Measurements from ENCODE around the gene RNH1.

RNH1 gene

GRCh38 chr11:506995-507726 is at the start of gene RNH1:
TSS of gene RNH1 (minus strand) at chr11:507242. CDS start at chr11:502162, 5,080 bp downstream.
- no peak for FAIRE-seq

- FAIRE-seq: no peak
Observed at GRCh38 chr11:555780-556661, 49.0 kb upstream of the RNH1 start.

- no peak for FAIRE-seq
Observed at GRCh38 chr11:555227-555779, 48.3 kb upstream of the RNH1 start.

GRCh38 chr11:554428-555226 is 47.6 kb upstream of the RNH1 start:
- FAIRE-seq: no peak

GRCh38 chr11:553988-554340 is 46.9 kb upstream of the RNH1 start:
- FAIRE-seq: no peak

- no peak for FAIRE-seq
Observed at GRCh38 chr11:553083-553987, 46.3 kb upstream of the RNH1 start.

- no peak for FAIRE-seq
Observed at GRCh38 chr11:551596-551995, 44.6 kb upstream of the RNH1 start.

- FAIRE-seq: no peak
Observed at GRCh38 chr11:551131-551530, 44.1 kb upstream of the RNH1 start.

GRCh38 chr11:550746-551085 is 43.7 kb upstream of the RNH1 start:
- no peak for FAIRE-seq

GRCh38 chr11:550021-550745 is 43.1 kb upstream of the RNH1 start:
- FAIRE-seq: no peak

- no peak for FAIRE-seq
Observed at GRCh38 chr11:548700-549603, 41.9 kb upstream of the RNH1 start.

GRCh38 chr11:545171-545570 is 38.1 kb upstream of the RNH1 start:
- FAIRE-seq: no peak

- no peak for FAIRE-seq
Observed at GRCh38 chr11:544817-545166, 37.8 kb upstream of the RNH1 start.

GRCh38 chr11:541433-541885 is 34.4 kb upstream of the RNH1 start:
- FAIRE-seq: no peak

- FAIRE-seq: no peak
Observed at GRCh38 chr11:540583-541432, 33.8 kb upstream of the RNH1 start.

GRCh38 chr11:539971-540481 is 33.0 kb upstream of the RNH1 start:
- no peak for FAIRE-seq

- no peak for FAIRE-seq
Observed at GRCh38 chr11:538431-539051, 31.5 kb upstream of the RNH1 start.

GRCh38 chr11:537622-538430 is 30.8 kb upstream of the RNH1 start:
- no peak for FAIRE-seq

Data from G401.6 (cell line).